DND-41 (cell line): ENCODE measurements around the gene HOXB4.

Source experiments
- EZH2 ChIP-seq: IDR thresholded peaks from 3 replicates; pipeline ENCODE4 v1.6.1; 2012; ENCODE audit warnings: borderline replicate concordance, low read depth, mild to moderate bottlenecking, moderate library complexity, low read length, inconsistent platforms; ENCODE audit not compliant: severe bottlenecking
- TF ChIP-seq, protein P1 (sequence below): IDR thresholded peaks from 2 replicates; pipeline ENCODE4 v1.5.1; 2012; ENCODE audit warnings: borderline replicate concordance, low read length, moderate library complexity, mild to moderate bottlenecking; ENCODE audit not compliant: poor library complexity, severe bottlenecking; ENCODE audit errors: extremely low read depth

DNA sequence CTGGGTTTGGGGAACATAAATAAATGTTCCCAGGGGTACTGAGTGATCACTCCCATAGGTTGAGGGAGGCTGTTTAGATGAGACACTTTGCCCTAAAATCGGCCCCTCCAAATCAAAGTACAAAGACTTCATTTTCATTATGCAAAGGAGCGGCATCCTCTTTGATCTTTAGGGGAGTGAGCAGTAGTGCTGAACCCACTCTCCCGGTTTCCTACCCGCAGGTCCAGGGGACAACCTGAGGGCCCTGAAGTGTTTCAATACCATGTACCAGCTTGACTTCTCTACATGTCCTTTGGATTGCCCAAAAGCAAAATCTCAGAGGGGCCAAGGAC lies 23.0 kb upstream of the HOXB4 start:
- TF ChIP-seq, protein P1, sequence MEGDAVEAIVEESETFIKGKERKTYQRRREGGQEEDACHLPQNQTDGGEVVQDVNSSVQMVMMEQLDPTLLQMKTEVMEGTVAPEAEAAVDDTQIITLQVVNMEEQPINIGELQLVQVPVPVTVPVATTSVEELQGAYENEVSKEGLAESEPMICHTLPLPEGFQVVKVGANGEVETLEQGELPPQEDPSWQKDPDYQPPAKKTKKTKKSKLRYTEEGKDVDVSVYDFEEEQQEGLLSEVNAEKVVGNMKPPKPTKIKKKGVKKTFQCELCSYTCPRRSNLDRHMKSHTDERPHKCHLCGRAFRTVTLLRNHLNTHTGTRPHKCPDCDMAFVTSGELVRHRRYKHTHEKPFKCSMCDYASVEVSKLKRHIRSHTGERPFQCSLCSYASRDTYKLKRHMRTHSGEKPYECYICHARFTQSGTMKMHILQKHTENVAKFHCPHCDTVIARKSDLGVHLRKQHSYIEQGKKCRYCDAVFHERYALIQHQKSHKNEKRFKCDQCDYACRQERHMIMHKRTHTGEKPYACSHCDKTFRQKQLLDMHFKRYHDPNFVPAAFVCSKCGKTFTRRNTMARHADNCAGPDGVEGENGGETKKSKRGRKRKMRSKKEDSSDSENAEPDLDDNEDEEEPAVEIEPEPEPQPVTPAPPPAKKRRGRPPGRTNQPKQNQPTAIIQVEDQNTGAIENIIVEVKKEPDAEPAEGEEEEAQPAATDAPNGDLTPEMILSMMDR: no peak
- no peak for TF ChIP-seq EZH2
